ENCODE measurements around the gene KRTAP12-1. TPM values are rescaled to one million over a fixed set of nuclear protein-coding genes. Genes with fewer than 3 reads are reported as not detected.

KRTAP12-1 gene
- total and polyA plus RNA-seq, 4 donors: not detected

GRCh38 chr21:44712203-44713028, 30.5 kb upstream of the KRTAP12-1 start:
- peaks cover 46% of the 10 kb centered on the region for H3K4me1 ChIP-seq (ENCODE audit: control insufficient read depth, insufficient read depth, low read length)
- H3K27ac ChIP-seq (ENCODE audit: low read depth, low read length): no peak overlapping the region
- no peaks in the 10 kb centered on the region for H3K36me3 ChIP-seq (ENCODE audit: control insufficient read depth, insufficient read depth, low read length)
- H3K4me3 ChIP-seq (ENCODE audit: low read depth, low read length): no peak overlapping the region
- DNase-seq (ENCODE audit: low read depth in 4 of 6, low spot score in 6 of 6): no peak
- H3K27me3 ChIP-seq (ENCODE audit: control insufficient read depth, insufficient read depth, low read length): peaks cover 71% of the 10 kb centered on the region
- 10% methylated on average over 18 of the region's 22 CpGs for WGBS (ENCODE audit: insufficient coverage)
- H3K9me3 ChIP-seq (ENCODE audit: control insufficient read depth, insufficient read depth, low read length): no peaks in the 10 kb centered on the region

GRCh38 chr21:44711327-44712202, 29.6 kb upstream of the KRTAP12-1 start, which contains the start of gene TSPEAR:
Gene TSPEAR (minus strand): TSS chr21:44711572. CDS start chr21:44711514, 58 bp downstream.
- no peak for DNase-seq (ENCODE audit: low read depth in 4 of 6, low spot score in 6 of 6)
- Histone ChIP-seq H3K36me3 (ENCODE audit: control insufficient read depth, insufficient read depth, low read length) (no peaks in the 10 kb centered on the region), H3K4me1 (ENCODE audit: control insufficient read depth, insufficient read depth, low read length) (peaks cover 52% of the 10 kb centered on the region), H3K27ac (ENCODE audit: low read depth, low read length) (no peak within 1 kb of the TSS), H3K27me3 (ENCODE audit: control insufficient read depth, insufficient read depth, low read length) (peaks cover 79% of the 10 kb centered on the region), H3K4me3 (ENCODE audit: low read depth, low read length) (no peak within 1 kb of the TSS), H3K9me3 (ENCODE audit: control insufficient read depth, insufficient read depth, low read length) (no peaks in the 10 kb centered on the region)
- 1% methylated on average over 40 of the region's 41 CpGs for WGBS (ENCODE audit: insufficient coverage)

GRCh38 chr21:44710756-44711326, 28.9 kb upstream of the KRTAP12-1 start:
- WGBS (ENCODE audit: insufficient coverage): 1% methylated on average over 18 of the region's 20 CpGs
- Histone ChIP-seq H3K4me1 (ENCODE audit: control insufficient read depth, insufficient read depth, low read length) (peaks cover 59% of the 10 kb centered on the region), H3K9me3 (ENCODE audit: control insufficient read depth, insufficient read depth, low read length) (no peaks in the 10 kb centered on the region), H3K27ac (ENCODE audit: low read depth, low read length) (no peak overlapping the region), H3K4me3 (ENCODE audit: low read depth, low read length) (no peak overlapping the region), H3K27me3 (ENCODE audit: control insufficient read depth, insufficient read depth, low read length) (peaks cover 86% of the 10 kb centered on the region), H3K36me3 (ENCODE audit: control insufficient read depth, insufficient read depth, low read length) (no peaks in the 10 kb centered on the region)
- no peak for DNase-seq (ENCODE audit: low read depth in 4 of 6, low spot score in 6 of 6)

- H3K27ac ChIP-seq (ENCODE audit: low read depth, low read length): no peak overlapping the region
- no peaks in the 10 kb centered on the region for H3K36me3 ChIP-seq (ENCODE audit: control insufficient read depth, insufficient read depth, low read length)
- 5% methylated on average over 12 of the region's 17 CpGs for WGBS (ENCODE audit: insufficient coverage)
- no peak for DNase-seq (ENCODE audit: low read depth in 4 of 6, low spot score in 6 of 6)
- H3K9me3 ChIP-seq (ENCODE audit: control insufficient read depth, insufficient read depth, low read length): no peaks in the 10 kb centered on the region
- H3K4me3 ChIP-seq (ENCODE audit: low read depth, low read length): no peak overlapping the region
- peaks cover 87% of the 10 kb centered on the region for H3K27me3 ChIP-seq (ENCODE audit: control insufficient read depth, insufficient read depth, low read length)
- H3K4me1 ChIP-seq (ENCODE audit: control insufficient read depth, insufficient read depth, low read length): peaks cover 59% of the 10 kb centered on the region
Observed at GRCh38 chr21:44710294-44710665, 28.3 kb upstream of the KRTAP12-1 start.

- Histone ChIP-seq H3K4me1 (ENCODE audit: control insufficient read depth, insufficient read depth, low read length) (peaks cover 59% of the 10 kb centered on the region), H3K9me3 (ENCODE audit: control insufficient read depth, insufficient read depth, low read length) (no peaks in the 10 kb centered on the region), H3K27me3 (ENCODE audit: control insufficient read depth, insufficient read depth, low read length) (peaks cover 86% of the 10 kb centered on the region), H3K4me3 (ENCODE audit: low read depth, low read length) (no peak overlapping the region), H3K27ac (ENCODE audit: low read depth, low read length) (no peak overlapping the region), H3K36me3 (ENCODE audit: control insufficient read depth, insufficient read depth, low read length) (no peaks in the 10 kb centered on the region)
- peak in 2 of 6 donors; percentile 23 to 61 for DNase-seq (ENCODE audit: low read depth in 4 of 6, low spot score in 6 of 6)
- WGBS (ENCODE audit: insufficient coverage): under 1% methylated on average over 40 of the region's 45 CpGs
Observed at GRCh38 chr21:44709426-44710293, 27.7 kb upstream of the KRTAP12-1 start.

- no peak overlapping the region for H3K4me3 ChIP-seq (ENCODE audit: low read depth, low read length)
- DNase-seq (ENCODE audit: low read depth in 4 of 6, low spot score in 6 of 6): no peak
- 3% methylated on average over 23 of the region's 25 CpGs for WGBS (ENCODE audit: insufficient coverage)
- peaks cover 91% of the 10 kb centered on the region for H3K27me3 ChIP-seq (ENCODE audit: control insufficient read depth, insufficient read depth, low read length)
- peaks cover 59% of the 10 kb centered on the region for H3K4me1 ChIP-seq (ENCODE audit: control insufficient read depth, insufficient read depth, low read length)
- no peak overlapping the region for H3K27ac ChIP-seq (ENCODE audit: low read depth, low read length)
- H3K9me3 ChIP-seq (ENCODE audit: control insufficient read depth, insufficient read depth, low read length): no peaks in the 10 kb centered on the region
- H3K36me3 ChIP-seq (ENCODE audit: control insufficient read depth, insufficient read depth, low read length): no peaks in the 10 kb centered on the region
Observed at GRCh38 chr21:44708866-44709425, 27.0 kb upstream of the KRTAP12-1 start.

GRCh38 chr21:44708213-44708865, 26.4 kb upstream of the KRTAP12-1 start:
- Histone ChIP-seq H3K27ac (ENCODE audit: low read depth, low read length) (no peak overlapping the region), H3K9me3 (ENCODE audit: control insufficient read depth, insufficient read depth, low read length) (no peaks in the 10 kb centered on the region), H3K4me3 (ENCODE audit: low read depth, low read length) (no peak overlapping the region), H3K27me3 (ENCODE audit: control insufficient read depth, insufficient read depth, low read length) (peaks cover 91% of the 10 kb centered on the region), H3K4me1 (ENCODE audit: control insufficient read depth, insufficient read depth, low read length) (peaks cover 59% of the 10 kb centered on the region), H3K36me3 (ENCODE audit: control insufficient read depth, insufficient read depth, low read length) (no peaks in the 10 kb centered on the region)
- DNase-seq (ENCODE audit: low read depth in 4 of 6, low spot score in 6 of 6): no peak
- 1% methylated on average over 10 of the region's 13 CpGs for WGBS (ENCODE audit: insufficient coverage)

- no peak overlapping the region for H3K4me3 ChIP-seq (ENCODE audit: low read depth, low read length)
- no peaks in the 10 kb centered on the region for H3K9me3 ChIP-seq (ENCODE audit: control insufficient read depth, insufficient read depth, low read length)
- 2% methylated on average over 20 of the region's 46 CpGs for WGBS (ENCODE audit: insufficient coverage)
- H3K27me3 ChIP-seq (ENCODE audit: control insufficient read depth, insufficient read depth, low read length): peaks cover 86% of the 10 kb centered on the region
- no peak overlapping the region for H3K27ac ChIP-seq (ENCODE audit: low read depth, low read length)
- H3K4me1 ChIP-seq (ENCODE audit: control insufficient read depth, insufficient read depth, low read length): peaks cover 52% of the 10 kb centered on the region
- no peaks in the 10 kb centered on the region for H3K36me3 ChIP-seq (ENCODE audit: control insufficient read depth, insufficient read depth, low read length)
- no peak for DNase-seq (ENCODE audit: low read depth in 4 of 6, low spot score in 6 of 6)
Observed at GRCh38 chr21:44706706-44707581, 25.0 kb upstream of the KRTAP12-1 start.
